Measurements from ENCODE around the gene NAT8L. TPM values are rescaled to one million over a fixed set of nuclear protein-coding genes. Genes with fewer than 3 reads are reported as not detected.

The NAT8L gene
- polyA plus RNA-seq, 1 donor = 4.4 TPM

GRCh38 chr4:2095236-2096072 lies 36.3 kb downstream of the NAT8L start:
- no peak for DNase-seq

GRCh38 chr4:2096073-2096609 lies 37.0 kb downstream of the NAT8L start:
- DNase-seq = no peak

GRCh38 chr4:2101346-2102044 lies 42.4 kb downstream of the NAT8L start:
- no peak for DNase-seq

GRCh38 chr4:2102045-2102883 lies 43.1 kb downstream of the NAT8L start:
- DNase-seq = no peak

GRCh38 chr4:2103127-2103842 lies 44.2 kb downstream of the NAT8L start:
- DNase-seq = no peak

- no peak for DNase-seq
Measured at GRCh38 chr4:2103843-2104547, 44.9 kb downstream of the NAT8L start.

GRCh38 chr4:2104556-2105345 lies 45.6 kb downstream of the NAT8L start:
- DNase-seq = no peak

- DNase-seq = no peak
Measured at GRCh38 chr4:2105559-2105958, 46.4 kb downstream of the NAT8L start.

- no peak for DNase-seq
Measured at GRCh38 chr4:2116687-2117400, 57.7 kb downstream of the NAT8L start.

Other genes starting within 250 kb of the NAT8L start
- gene LETM1, start 203.2 kb upstream of the NAT8L start, polyA plus RNA-seq (ENCODE audit: insufficient read length) = 19.7 TPM
- 43.9 TPM for gene NSD2, start 187.9 kb upstream of the NAT8L start, polyA plus RNA-seq (ENCODE audit: insufficient read length)
- gene NELFA, start 50.4 kb upstream of the NAT8L start, polyA plus RNA-seq (ENCODE audit: insufficient read length) = 28.3 TPM
- gene HAUS3, start 182.8 kb downstream of the NAT8L start, polyA plus RNA-seq (ENCODE audit: insufficient read length) = 13.7 TPM
- gene POLN, start 182.8 kb downstream of the NAT8L start, polyA plus RNA-seq (ENCODE audit: insufficient read length) = 3.1 TPM
- 69.2 TPM for gene MXD4, start 202.8 kb downstream of the NAT8L start, polyA plus RNA-seq (ENCODE audit: insufficient read length)

All from hindlimb muscle (tissue), 1 donor.